ENCODE measurements around the gene ARHGAP44.

The ARHGAP44 gene

DNA sequence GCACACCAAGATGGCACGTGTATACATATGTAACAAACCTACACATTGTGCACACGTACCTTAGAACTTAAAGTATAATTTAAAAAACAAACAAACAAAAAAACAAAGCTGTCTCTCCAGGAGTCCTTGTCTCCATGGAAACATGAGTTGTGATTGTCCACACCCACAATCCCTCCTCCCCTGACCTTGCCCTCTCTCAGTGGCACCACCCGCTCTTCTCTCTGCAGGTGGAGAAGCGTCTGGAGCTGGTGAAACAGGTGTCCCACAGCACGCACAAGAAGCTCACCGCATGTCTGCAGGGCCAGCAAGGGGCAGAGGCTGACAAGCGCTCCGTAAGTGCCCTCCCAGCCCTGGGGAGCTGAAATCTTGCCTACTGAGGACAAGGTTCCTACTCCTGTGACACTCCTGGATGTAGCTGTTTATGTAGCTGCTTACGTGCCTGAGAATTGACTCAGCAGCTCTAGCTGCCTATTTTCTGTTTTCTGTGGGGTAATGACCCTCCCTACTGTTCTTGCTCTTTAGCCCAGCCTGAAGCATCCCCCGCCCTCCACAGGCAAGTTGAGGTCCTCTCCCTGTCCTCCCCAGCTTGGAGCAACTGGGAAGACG, 107.0 kb downstream of the ARHGAP44 start:
- no peak overlapping the region for H3K27ac ChIP-seq
- TF ChIP-seq ZFX (IDR thresholded peaks at IDR 0.05) = no peak
- TF ChIP-seq, protein P1, sequence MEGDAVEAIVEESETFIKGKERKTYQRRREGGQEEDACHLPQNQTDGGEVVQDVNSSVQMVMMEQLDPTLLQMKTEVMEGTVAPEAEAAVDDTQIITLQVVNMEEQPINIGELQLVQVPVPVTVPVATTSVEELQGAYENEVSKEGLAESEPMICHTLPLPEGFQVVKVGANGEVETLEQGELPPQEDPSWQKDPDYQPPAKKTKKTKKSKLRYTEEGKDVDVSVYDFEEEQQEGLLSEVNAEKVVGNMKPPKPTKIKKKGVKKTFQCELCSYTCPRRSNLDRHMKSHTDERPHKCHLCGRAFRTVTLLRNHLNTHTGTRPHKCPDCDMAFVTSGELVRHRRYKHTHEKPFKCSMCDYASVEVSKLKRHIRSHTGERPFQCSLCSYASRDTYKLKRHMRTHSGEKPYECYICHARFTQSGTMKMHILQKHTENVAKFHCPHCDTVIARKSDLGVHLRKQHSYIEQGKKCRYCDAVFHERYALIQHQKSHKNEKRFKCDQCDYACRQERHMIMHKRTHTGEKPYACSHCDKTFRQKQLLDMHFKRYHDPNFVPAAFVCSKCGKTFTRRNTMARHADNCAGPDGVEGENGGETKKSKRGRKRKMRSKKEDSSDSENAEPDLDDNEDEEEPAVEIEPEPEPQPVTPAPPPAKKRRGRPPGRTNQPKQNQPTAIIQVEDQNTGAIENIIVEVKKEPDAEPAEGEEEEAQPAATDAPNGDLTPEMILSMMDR (conservative IDR thresholded peaks at IDR 0.05) = no peak

- TF ChIP-seq ZFX (IDR thresholded peaks at IDR 0.05) = no peak
- TF ChIP-seq, protein P1 (conservative IDR thresholded peaks at IDR 0.05) = no peak
- H3K27ac ChIP-seq = no peak overlapping the region
Observed at GRCh38 chr17:12898110-12898509, 108.8 kb downstream of the ARHGAP44 start.

GRCh38 chr17:12899604-12900003, 110.3 kb downstream of the ARHGAP44 start:
- 0 out of 2 replicates have a peak overlapping the region, but pooled peaks have one; percentile 68 for H3K27ac ChIP-seq
- no peak for TF ChIP-seq ZFX (IDR thresholded peaks at IDR 0.05)
- TF ChIP-seq, protein P1 (conservative IDR thresholded peaks at IDR 0.05) = no peak

- no peak for TF ChIP-seq ZFX (IDR thresholded peaks at IDR 0.05)
- TF ChIP-seq, protein P1 (conservative IDR thresholded peaks at IDR 0.05) = no peak
- peak overlapping the region; percentile 68 for H3K27ac ChIP-seq
Observed at GRCh38 chr17:12900474-12900873, 111.2 kb downstream of the ARHGAP44 start.

DNA sequence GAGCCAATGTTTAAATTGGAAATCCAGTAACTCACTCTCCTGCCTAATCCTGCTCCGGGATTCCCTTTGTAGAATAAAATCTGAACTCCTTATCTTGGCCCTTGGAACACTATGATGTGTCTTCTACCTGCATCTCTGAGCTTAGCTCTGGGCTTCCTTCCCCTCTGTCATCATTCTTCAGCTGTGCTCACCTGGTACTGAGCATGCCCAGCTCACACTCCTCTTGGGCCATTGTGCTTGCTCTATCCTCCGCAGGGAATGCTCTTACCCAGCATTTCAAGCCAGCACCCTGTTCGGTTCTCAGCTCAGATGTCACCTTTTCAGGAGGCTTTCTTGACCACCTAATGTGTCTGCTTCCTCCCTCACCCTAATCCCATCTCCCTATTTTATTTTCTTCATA, 112.7 kb downstream of the ARHGAP44 start:
- H3K27ac ChIP-seq = peak overlapping the region; percentile 68
- no peak for TF ChIP-seq ZFX (IDR thresholded peaks at IDR 0.05)
- TF ChIP-seq, protein P1 (conservative IDR thresholded peaks at IDR 0.05) = no peak

DNA sequence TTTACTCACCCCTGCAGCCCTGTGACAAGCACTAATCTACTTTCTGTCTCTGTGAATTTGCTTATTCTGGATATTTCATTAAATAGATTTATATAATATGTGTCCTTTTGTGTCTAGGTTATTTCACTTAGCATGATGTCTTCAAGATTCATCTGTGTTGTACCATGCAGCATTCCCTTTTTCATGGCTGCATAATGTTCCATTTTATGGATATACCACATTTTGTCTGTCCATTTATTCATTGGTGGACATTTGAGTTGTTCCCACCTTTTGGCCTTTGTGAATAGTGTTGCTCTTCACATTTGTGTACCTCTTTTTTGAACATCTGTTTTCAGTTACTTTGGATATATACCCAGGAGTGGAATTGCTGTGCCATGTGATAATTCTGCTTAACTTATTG, 118.2 kb downstream of the ARHGAP44 start:
- TF ChIP-seq ZFX (IDR thresholded peaks at IDR 0.05) = no peak
- TF ChIP-seq, protein P1 (conservative IDR thresholded peaks at IDR 0.05) = no peak
- no peak overlapping the region for H3K27ac ChIP-seq

GRCh38 chr17:12909046-12909445, 119.7 kb downstream of the ARHGAP44 start:
- no peak overlapping the region for H3K27ac ChIP-seq
- TF ChIP-seq, protein P1 (conservative IDR thresholded peaks at IDR 0.05) = no peak
- TF ChIP-seq ZFX (IDR thresholded peaks at IDR 0.05) = no peak
